Endodermal cell (in vitro differentiated cells): ENCODE results near the gene FAR1. TPM values are rescaled to one million over a fixed set of nuclear protein-coding genes. Genes with fewer than 3 reads are reported as not detected.

Experiments used
- DNase-seq: peaks from one replicate; pipeline ENCODE4 v3.0.0-alpha.2; 2017
- H3K27ac ChIP-seq: 2 replicates; pipeline ENCODE4 v1.5.1; 2013; ENCODE audit warnings: mild to moderate bottlenecking, low read depth, low read length, moderate library complexity
- H3K27me3 ChIP-seq: 2 replicates; pipeline ENCODE4 v1.6.1; 2013; ENCODE audit warnings: mild to moderate bottlenecking, low read length, moderate library complexity; ENCODE audit not compliant: insufficient read depth, control insufficient read depth, poor library complexity, severe bottlenecking
- H3K36me3 ChIP-seq: 2 replicates; pipeline ENCODE4 v1.7.0; 2013; ENCODE audit warnings: mild to moderate bottlenecking, low read length, moderate library complexity; ENCODE audit not compliant: control insufficient read depth, insufficient read depth
- H3K4me1 ChIP-seq: one replicate; pipeline ENCODE4 v1.7.0; 2013; ENCODE audit warnings: low read length; ENCODE audit not compliant: control insufficient read depth, insufficient read depth
- H3K4me3 ChIP-seq: 2 replicates; pipeline ENCODE4 v1.5.1; 2013; ENCODE audit warnings: mild to moderate bottlenecking, low read length, moderate library complexity
- H3K9ac ChIP-seq: 2 replicates; pipeline ENCODE4 v1.6.1; 2013; ENCODE audit warnings: mild to moderate bottlenecking, low read length, moderate library complexity; ENCODE audit not compliant: poor library complexity, severe bottlenecking; ENCODE audit errors: extremely low read depth
- H3K9me3 ChIP-seq: 2 replicates; pipeline ENCODE4 v1.6.1; 2013; ENCODE audit warnings: mild to moderate bottlenecking, low read length, moderate library complexity; ENCODE audit not compliant: control insufficient read depth
- H3K27ac Mint-ChIP-seq: 2 replicates; pipeline ENCODE4 v1.8.0; 2020; ENCODE audit warnings: mixed read lengths
- H3K27me3 Mint-ChIP-seq: 2 replicates; pipeline ENCODE4 v1.8.0; 2021; ENCODE audit warnings: mild to moderate bottlenecking, mixed read lengths; ENCODE audit not compliant: insufficient read depth
- H3K36me3 Mint-ChIP-seq: 2 replicates; pipeline ENCODE4 v1.8.0; 2020; ENCODE audit warnings: low read depth, mixed read lengths
- H3K4me1 Mint-ChIP-seq: 2 replicates; pipeline ENCODE4 v1.8.0; 2020; ENCODE audit warnings: mixed read lengths
- H3K4me3 Mint-ChIP-seq: 2 replicates; pipeline ENCODE4 v1.8.0; 2020; ENCODE audit warnings: mild to moderate bottlenecking, moderate library complexity, mixed read lengths
- H3K9me3 Mint-ChIP-seq: 2 replicates; pipeline ENCODE4 v1.8.0; 2020; ENCODE audit warnings: mild to moderate bottlenecking, mixed read lengths
- WGBS, 2 experiments: methylation state at CpG; one replicate each; pipeline versions ENCODE4 v1.1.5 to v1.1.7; 2013; ENCODE audit warnings: missing lambda C conversion rate in 2 of 2, mixed read lengths in 1 of 2; ENCODE audit not compliant: insufficient coverage in 1 of 2, insufficient read length in 1 of 2; 5-methylcytosine and 5-hydroxymethylcytosine counted together
- total RNA-seq, 2 donors: library from RNA; stranded (reverse); fragmentation: NEBNext Ultra II Directional in 1 of 2; extraction: Animal tissue kit (Norgen Biotek cat#: 25700) in 1 of 2; gene quantifications; 2 replicates in 1 of 2; 3 replicates in 1 of 2; pipeline ENCODE4 v1.2.1, GENCODE V29; 2021
- TF ChIP-seq, protein P1 (sequence below): fragments of 200-600 bp; sonication (generic); conservative IDR thresholded peaks from 2 replicates; pipeline ENCODE4 v1.5.0; 2021; ENCODE audit warnings: antibody characterized with exemption, mild to moderate bottlenecking

FAR1 gene
- total RNA-seq, 2 donors from 2014 or later, result 98.3 to 98.8 TPM

DNA sequence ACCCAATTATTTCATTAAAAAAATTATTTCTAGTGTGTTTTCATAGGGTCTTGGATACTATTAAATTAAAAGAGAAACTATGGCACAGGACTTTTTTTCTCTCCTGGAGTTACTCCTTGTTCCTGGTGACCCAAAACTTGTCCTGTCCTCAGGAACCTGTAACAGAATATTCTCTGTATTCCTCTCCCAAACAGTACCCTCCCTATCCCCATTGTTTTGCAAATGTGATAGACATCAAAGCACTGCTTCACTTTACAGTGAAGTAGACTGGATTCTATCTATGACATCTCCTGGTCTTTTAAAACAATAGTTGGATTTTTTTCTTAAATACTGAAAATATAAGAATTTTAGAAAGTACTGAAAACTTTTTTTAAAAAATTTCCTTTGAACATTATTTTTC, 37.2 kb downstream of the FAR1 start:
- H3K4me1 Mint-ChIP-seq, result peaks cover 16% of the 10 kb centered on the region
- H3K4me3 ChIP-seq, result no peak overlapping the region
- peaks cover 70% of the 10 kb centered on the region for H3K36me3 ChIP-seq
- no peak overlapping the region for H3K4me3 Mint-ChIP-seq
- no peaks in the 10 kb centered on the region for H3K27me3 ChIP-seq
- H3K9me3 ChIP-seq, result no peaks in the 10 kb centered on the region
- no peak overlapping the region for H3K27ac ChIP-seq
- DNase-seq, result no peak
- peaks cover 51% of the 10 kb centered on the region for H3K36me3 Mint-ChIP-seq
- no peaks in the 10 kb centered on the region for H3K27me3 Mint-ChIP-seq
- no peak overlapping the region for H3K27ac Mint-ChIP-seq
- no peaks in the 10 kb centered on the region for H3K4me1 ChIP-seq
- H3K9ac ChIP-seq, result no peak overlapping the region
- TF ChIP-seq, protein P1, sequence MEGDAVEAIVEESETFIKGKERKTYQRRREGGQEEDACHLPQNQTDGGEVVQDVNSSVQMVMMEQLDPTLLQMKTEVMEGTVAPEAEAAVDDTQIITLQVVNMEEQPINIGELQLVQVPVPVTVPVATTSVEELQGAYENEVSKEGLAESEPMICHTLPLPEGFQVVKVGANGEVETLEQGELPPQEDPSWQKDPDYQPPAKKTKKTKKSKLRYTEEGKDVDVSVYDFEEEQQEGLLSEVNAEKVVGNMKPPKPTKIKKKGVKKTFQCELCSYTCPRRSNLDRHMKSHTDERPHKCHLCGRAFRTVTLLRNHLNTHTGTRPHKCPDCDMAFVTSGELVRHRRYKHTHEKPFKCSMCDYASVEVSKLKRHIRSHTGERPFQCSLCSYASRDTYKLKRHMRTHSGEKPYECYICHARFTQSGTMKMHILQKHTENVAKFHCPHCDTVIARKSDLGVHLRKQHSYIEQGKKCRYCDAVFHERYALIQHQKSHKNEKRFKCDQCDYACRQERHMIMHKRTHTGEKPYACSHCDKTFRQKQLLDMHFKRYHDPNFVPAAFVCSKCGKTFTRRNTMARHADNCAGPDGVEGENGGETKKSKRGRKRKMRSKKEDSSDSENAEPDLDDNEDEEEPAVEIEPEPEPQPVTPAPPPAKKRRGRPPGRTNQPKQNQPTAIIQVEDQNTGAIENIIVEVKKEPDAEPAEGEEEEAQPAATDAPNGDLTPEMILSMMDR, result no peak
- H3K9me3 Mint-ChIP-seq, result no peaks in the 10 kb centered on the region

DNA sequence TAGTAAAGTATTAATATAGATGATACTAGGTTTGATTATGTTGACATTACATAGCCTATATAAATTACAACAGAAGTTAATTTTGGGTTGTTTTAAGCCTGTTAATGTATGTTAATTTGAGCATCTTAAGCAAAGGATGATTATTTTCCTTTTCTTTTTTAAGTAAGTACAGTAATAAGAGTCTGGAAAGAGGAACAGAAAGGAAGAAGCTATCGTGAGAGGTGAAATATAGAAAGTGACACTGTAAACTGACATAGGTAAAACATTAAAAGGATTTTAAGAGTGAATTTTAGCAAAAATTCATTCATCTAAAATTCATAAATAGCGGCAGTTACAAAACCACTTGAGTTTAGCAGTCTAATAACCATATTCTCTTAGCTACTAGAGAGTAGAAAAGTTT, 45.5 kb downstream of the FAR1 start:
- TF ChIP-seq, protein P1, result no peak
- Mint-ChIP-seq H3K27ac (no peak overlapping the region), H3K36me3 (peaks cover 56% of the 10 kb centered on the region), H3K4me1 (peaks cover 20% of the 10 kb centered on the region), H3K27me3 (peaks cover 3% of the 10 kb centered on the region), H3K9me3 (no peaks in the 10 kb centered on the region), H3K4me3 (no peak overlapping the region)
- peaks cover 85% of the 10 kb centered on the region for H3K36me3 ChIP-seq
- no peak for DNase-seq
- H3K9me3 ChIP-seq, result no peaks in the 10 kb centered on the region
- 100% methylated on average over 1 of the region's 2 CpGs; no CpG with 5 or more reads in 1 of the 2 experiments for WGBS, 2 experiments
- no peaks in the 10 kb centered on the region for H3K4me1 ChIP-seq
- H3K4me3 ChIP-seq, result no peak overlapping the region
- no peak overlapping the region for H3K27ac ChIP-seq
- H3K27me3 ChIP-seq, result no peaks in the 10 kb centered on the region
- no peak overlapping the region for H3K9ac ChIP-seq

DNA sequence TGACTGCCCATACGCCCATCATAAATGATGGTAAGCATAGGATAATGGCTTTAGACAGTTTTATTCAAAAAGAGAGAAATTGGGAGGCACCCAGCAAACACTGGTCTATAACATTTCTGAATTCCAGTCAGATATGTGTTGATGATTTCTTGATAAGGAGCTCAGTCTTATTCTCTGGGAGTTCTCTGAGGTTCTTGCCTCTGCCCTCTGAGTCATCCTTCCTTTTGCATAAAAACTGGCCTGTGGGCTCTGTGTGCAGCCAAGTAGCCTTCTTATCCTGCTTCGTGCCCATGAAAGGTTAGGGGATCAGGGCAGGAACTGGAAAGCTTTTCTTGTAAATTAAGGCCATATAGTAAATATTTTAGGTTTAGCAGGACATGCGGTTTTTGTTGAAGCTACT, 48.9 kb downstream of the FAR1 start:
- Mint-ChIP-seq H3K9me3 (no peaks in the 10 kb centered on the region), H3K27ac (no peak overlapping the region), H3K4me1 (peaks cover 27% of the 10 kb centered on the region), H3K27me3 (peaks cover 3% of the 10 kb centered on the region), H3K36me3 (peaks cover 62% of the 10 kb centered on the region), H3K4me3 (no peak overlapping the region)
- TF ChIP-seq, protein P1, result no peak
- no peak overlapping the region for H3K4me3 ChIP-seq
- H3K27me3 ChIP-seq, result no peaks in the 10 kb centered on the region
- H3K9me3 ChIP-seq, result no peaks in the 10 kb centered on the region
- H3K4me1 ChIP-seq, result no peaks in the 10 kb centered on the region
- H3K36me3 ChIP-seq, result peaks cover 78% of the 10 kb centered on the region
- no peak for DNase-seq
- H3K27ac ChIP-seq, result no peak overlapping the region
- 88 to 93% methylated on average over 3 of the region's 3 CpGs for WGBS, 2 experiments
- H3K9ac ChIP-seq, result no peak overlapping the region
